HG02840 (cell line): Measurements from ENCODE around the gene NUDT17.
"Not testable (repeated sequence)": the region's sequence is repeated elsewhere in the genome, so short reads cannot be mapped to it uniquely, and the experiment has no call there.

Source experiments
- ATAC-seq: cut with Tn5 transposase; IDR thresholded peaks from one replicate; pipeline ENCODE4 v1.9.1; 2021; ENCODE audit warnings: mild to moderate bottlenecking, moderate library complexity, moderate number of reproducible peaks; ENCODE audit not compliant: unreplicated experiment, low FRiP score

NUDT17 gene

GRCh38 chr1:145845514-145846161 lies at the start of gene NUDT17:
Gene NUDT17 (plus strand): TSS chr1:145845630. CDS start chr1:145845641, 11 bp downstream.
- peak; percentile 61 for ATAC-seq

GRCh38 chr1:145796753-145797152 lies 48.7 kb upstream of the NUDT17 start:
- ATAC-seq, result no peak

GRCh38 chr1:145799806-145800205 lies 45.6 kb upstream of the NUDT17 start:
- no peak for ATAC-seq

- no peak for ATAC-seq
Measured at GRCh38 chr1:145804235-145805045, 41.0 kb upstream of the NUDT17 start.

- no peak for ATAC-seq
Measured at GRCh38 chr1:145805057-145805456, 40.4 kb upstream of the NUDT17 start.

- no peak for ATAC-seq
Measured at GRCh38 chr1:145806408-145806807, 39.0 kb upstream of the NUDT17 start.

- no peak for ATAC-seq
Measured at GRCh38 chr1:145806844-145807243, 38.6 kb upstream of the NUDT17 start.

GRCh38 chr1:145812977-145813810 lies 32.2 kb upstream of the NUDT17 start:
- not testable (repeated sequence) for ATAC-seq

- not testable (repeated sequence) for ATAC-seq
Measured at GRCh38 chr1:145818095-145818494, 27.3 kb upstream of the NUDT17 start.

GRCh38 chr1:145822779-145823331 lies 22.6 kb upstream of the NUDT17 start:
- ATAC-seq, result not testable (repeated sequence)

- peak; percentile 76 for ATAC-seq
Measured at GRCh38 chr1:145823565-145824498, 21.6 kb upstream of the NUDT17 start, which contains the start of the genes POLR3C and RNF115. Gene POLR3C (plus strand): TSS chr1:145824200. CDS start chr1:145825777, 1,577 bp downstream. Gene RNF115 (minus strand): TSS chr1:145824095. CDS start chr1:145823873, 222 bp downstream.

- ATAC-seq, result no peak
Measured at GRCh38 chr1:145824499-145824842, 21.0 kb upstream of the NUDT17 start.

- ATAC-seq, result no peak
Measured at GRCh38 chr1:145826030-145826429, 19.4 kb upstream of the NUDT17 start.

GRCh38 chr1:145827966-145828365 lies 17.5 kb upstream of the NUDT17 start:
- no peak for ATAC-seq

GRCh38 chr1:145828367-145829026 lies 16.9 kb upstream of the NUDT17 start:
- no peak for ATAC-seq

- ATAC-seq, result not testable (repeated sequence)
Measured at GRCh38 chr1:145830810-145831209, 14.6 kb upstream of the NUDT17 start.

GRCh38 chr1:145837656-145838055 lies 7.8 kb upstream of the NUDT17 start:
- no peak for ATAC-seq

GRCh38 chr1:145843031-145843430 lies 2.4 kb upstream of the NUDT17 start:
- no peak for ATAC-seq

- ATAC-seq, result peak; percentile 45
Measured at GRCh38 chr1:145845144-145845513, 301 bp upstream of the NUDT17 start.
